SK-N-SH (cell line): ENCODE results near the gene ARHGEF11. TPM values are rescaled to one million over a fixed set of nuclear protein-coding genes. Genes with fewer than 3 reads are reported as not detected.
A peak's percentile ranks its signal among the peaks of the same experiment; 100 is the strongest.

ENCODE experiments used
- CTCF ChIA-PET: fragments of 300-600, 350-600 bp; formaldehyde crosslinking; extraction: SDS; loops from one replicate; lab custom pipeline; 2021; lab: Yijun Ruan, JAX
- POLR2A ChIA-PET: fragments of 350-600 bp; sonication (Branson Sonifier 250); formaldehyde crosslinking; extraction: SDS; loops from one replicate; lab custom pipeline; 2020; ENCODE audit warnings: antibody characterized with exemption, inconsistent platforms; lab: Yijun Ruan, JAX
- DNase-seq: peaks from one replicate; pipeline ENCODE4 v3.0.0; 2012
- H2AFZ ChIP-seq: fragments of 200-600 bp; sonication (generic); 2 replicates; pipeline ENCODE4 v1.8.1; 2016; ENCODE audit warnings: antibody characterized with exemption, mild to moderate bottlenecking, low read depth
- H3F3A ChIP-seq: fragments of 200-600 bp; sonication (generic); replicated peaks from 2 replicates; pipeline ENCODE3; 2016; ENCODE audit warnings: antibody characterized with exemption, mild to moderate bottlenecking; ENCODE audit not compliant: insufficient read depth
- H3K27ac ChIP-seq, 2 experiments: fragments of 200-500 bp in 1 of 2; fragments of 200-600 bp in 1 of 2; sonication (Bioruptor generic) in 1 of 2; sonication (generic), shearing (Covaris generic) in 1 of 2; 2 replicates each; pipeline versions ENCODE4 v1.5.1 to v1.6.1; 2014 to 2016; ENCODE audit warnings: low read depth in 2 of 2, inconsistent platforms in 1 of 2, low read length in 1 of 2, mild to moderate bottlenecking in 1 of 2, mixed read lengths in 1 of 2
- H3K27me3 ChIP-seq: fragments of 200-600 bp; sonication (generic), shearing (Covaris generic); 2 replicates; pipeline ENCODE4 v1.6.1; 2016; ENCODE audit warnings: mixed run types; ENCODE audit not compliant: insufficient read depth
- H3K36me3 ChIP-seq, 2 experiments: fragments of 200-500 bp in 1 of 2; fragments of 200-600 bp in 1 of 2; sonication (Bioruptor generic) in 1 of 2; sonication (generic) in 1 of 2; replicated peaks in 1 of 2; 2 replicates each; pipeline versions ENCODE3 to v1.5.1; 2014 to 2016; ENCODE audit warnings: low read length in 1 of 2, mild to moderate bottlenecking in 1 of 2; ENCODE audit not compliant: insufficient read depth in 2 of 2, control insufficient read depth in 1 of 2
- H3K4me1 ChIP-seq, 2 experiments: fragments of 200-500 bp in 1 of 2; fragments of 200-600 bp in 1 of 2; sonication (Bioruptor generic) in 1 of 2; sonication (generic), shearing (Covaris generic) in 1 of 2; 2 replicates each; pipeline versions ENCODE4 v1.5.1 to v1.6.1; 2014 to 2016; ENCODE audit warnings: low read depth in 1 of 2, low read length in 1 of 2, mixed run types in 1 of 2; ENCODE audit not compliant: insufficient read depth in 2 of 2, control insufficient read depth in 1 of 2
- H3K4me2 ChIP-seq: fragments of 200-600 bp; sonication (generic), shearing (Covaris generic); 2 replicates; pipeline ENCODE4 v1.6.1; 2017; ENCODE audit warnings: mixed run types
- H3K4me3 ChIP-seq, 2 experiments: fragments of 200-500 bp in 1 of 2; fragments of 200-600 bp in 1 of 2; sonication (Bioruptor generic) in 1 of 2; sonication (generic), shearing (Covaris generic) in 1 of 2; 2 replicates each; pipeline versions ENCODE4 v1.5.1 to v1.8.1; 2014 to 2016; ENCODE audit warnings: low read depth in 2 of 2, inconsistent platforms in 1 of 2, low read length in 1 of 2, mild to moderate bottlenecking in 1 of 2, mixed read lengths in 1 of 2, moderate library complexity in 1 of 2
- H3K79me2 ChIP-seq: fragments of 200-600 bp; sonication (generic); 2 replicates; pipeline ENCODE4 v1.8.1; 2017; ENCODE audit warnings: mild to moderate bottlenecking; ENCODE audit not compliant: insufficient read depth
- H3K9ac ChIP-seq: fragments of 200-600 bp; sonication (generic); 2 replicates; pipeline ENCODE4 v1.6.1; 2017; ENCODE audit warnings: mixed run types
- H3K9me2 ChIP-seq: fragments of 200-600 bp; sonication (generic); 2 replicates; pipeline ENCODE4 v1.6.1; 2017; ENCODE audit warnings: mixed run types
- H3K9me3 ChIP-seq: fragments of 200-600 bp; sonication (generic); 2 replicates; pipeline ENCODE4 v1.6.1; 2017; ENCODE audit warnings: mixed run types, mild to moderate bottlenecking, moderate library complexity
- H4K20me1 ChIP-seq: fragments of 200-600 bp; sonication (generic); 2 replicates; pipeline ENCODE4 v1.6.1; 2017; ENCODE audit warnings: mild to moderate bottlenecking, mixed run types; ENCODE audit not compliant: insufficient read depth
- ELF1 ChIP-seq: IDR thresholded peaks from 2 replicates; pipeline ENCODE4 v1.4.0; 2012
- FOSL2 ChIP-seq: IDR thresholded peaks from 2 replicates; pipeline ENCODE4 v1.4.0; 2012; ENCODE audit warnings: low read depth, mild to moderate bottlenecking, moderate library complexity, borderline replicate concordance
- GABPA ChIP-seq: IDR thresholded peaks from 2 replicates; pipeline ENCODE4 v1.4.0; 2012; ENCODE audit warnings: low read depth, mild to moderate bottlenecking
- NRF1 ChIP-seq: IDR thresholded peaks from 2 replicates; pipeline ENCODE4 v1.6.1; 2012; ENCODE audit warnings: low read depth, mild to moderate bottlenecking, low read length
- POLR2AphosphoS5 ChIP-seq: IDR thresholded peaks from 2 replicates; pipeline ENCODE4 v1.6.1; 2012; ENCODE audit warnings: low read depth, low read length
- SIN3A ChIP-seq: IDR thresholded peaks from 2 replicates; pipeline ENCODE4 v1.6.1; 2012; ENCODE audit warnings: low read depth, mild to moderate bottlenecking, low read length, moderate library complexity, borderline replicate concordance
- TAF1 ChIP-seq: IDR thresholded peaks from 2 replicates; pipeline ENCODE4 v1.6.1; 2012; ENCODE audit warnings: low read depth, mild to moderate bottlenecking, low read length, moderate library complexity, borderline replicate concordance
- YY1 ChIP-seq: IDR thresholded peaks from 2 replicates; pipeline ENCODE4 v1.4.0; 2012; ENCODE audit warnings: low read depth, mild to moderate bottlenecking
- WGBS: methylation state at CpG from one replicate; pipeline ENCODE4 v1.1.6; 2017; ENCODE audit warnings: low lambda C conversion rate; 5-methylcytosine and 5-hydroxymethylcytosine counted together
- polyA plus RNA-seq, 3 experiments: library from polyadenylated mRNA; depleted of rRNA; stranded (reverse); fragments of >200 nt; gene quantifications; 2 replicates each; pipeline ENCODE4 v1.2.3, GENCODE V29; 2012
- TF ChIP-seq, protein P1 (sequence below): IDR thresholded peaks from 2 replicates; pipeline ENCODE4 v1.4.0; 2012; ENCODE audit warnings: low read depth

The ARHGEF11 gene, protein sequence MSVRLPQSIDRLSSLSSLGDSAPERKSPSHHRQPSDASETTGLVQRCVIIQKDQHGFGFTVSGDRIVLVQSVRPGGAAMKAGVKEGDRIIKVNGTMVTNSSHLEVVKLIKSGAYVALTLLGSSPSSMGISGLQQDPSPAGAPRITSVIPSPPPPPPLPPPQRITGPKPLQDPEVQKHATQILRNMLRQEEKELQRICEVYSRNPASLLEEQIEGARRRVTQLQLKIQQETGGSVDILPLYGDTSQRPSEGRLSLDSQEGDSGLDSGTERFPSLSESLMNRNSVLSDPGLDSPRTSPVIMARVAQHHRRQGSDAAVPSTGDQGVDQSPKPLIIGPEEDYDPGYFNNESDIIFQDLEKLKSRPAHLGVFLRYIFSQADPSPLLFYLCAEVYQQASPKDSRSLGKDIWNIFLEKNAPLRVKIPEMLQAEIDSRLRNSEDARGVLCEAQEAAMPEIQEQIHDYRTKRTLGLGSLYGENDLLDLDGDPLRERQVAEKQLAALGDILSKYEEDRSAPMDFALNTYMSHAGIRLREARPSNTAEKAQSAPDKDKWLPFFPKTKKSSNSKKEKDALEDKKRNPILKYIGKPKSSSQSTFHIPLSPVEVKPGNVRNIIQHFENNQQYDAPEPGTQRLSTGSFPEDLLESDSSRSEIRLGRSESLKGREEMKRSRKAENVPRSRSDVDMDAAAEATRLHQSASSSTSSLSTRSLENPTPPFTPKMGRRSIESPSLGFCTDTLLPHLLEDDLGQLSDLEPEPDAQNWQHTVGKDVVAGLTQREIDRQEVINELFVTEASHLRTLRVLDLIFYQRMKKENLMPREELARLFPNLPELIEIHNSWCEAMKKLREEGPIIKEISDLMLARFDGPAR (N-terminal part only)
- polyA plus RNA-seq (2012; rRNA removed): 16.8 and 19.0 TPM in 2 replicates
- polyA plus RNA-seq (2012; cell fraction: cytosol; rRNA removed): 7.6 and 11.5 TPM in 2 replicates
- polyA plus RNA-seq (2012; cell fraction: nucleus; rRNA removed): 42.4 and 42.7 TPM in 2 replicates

DNA sequence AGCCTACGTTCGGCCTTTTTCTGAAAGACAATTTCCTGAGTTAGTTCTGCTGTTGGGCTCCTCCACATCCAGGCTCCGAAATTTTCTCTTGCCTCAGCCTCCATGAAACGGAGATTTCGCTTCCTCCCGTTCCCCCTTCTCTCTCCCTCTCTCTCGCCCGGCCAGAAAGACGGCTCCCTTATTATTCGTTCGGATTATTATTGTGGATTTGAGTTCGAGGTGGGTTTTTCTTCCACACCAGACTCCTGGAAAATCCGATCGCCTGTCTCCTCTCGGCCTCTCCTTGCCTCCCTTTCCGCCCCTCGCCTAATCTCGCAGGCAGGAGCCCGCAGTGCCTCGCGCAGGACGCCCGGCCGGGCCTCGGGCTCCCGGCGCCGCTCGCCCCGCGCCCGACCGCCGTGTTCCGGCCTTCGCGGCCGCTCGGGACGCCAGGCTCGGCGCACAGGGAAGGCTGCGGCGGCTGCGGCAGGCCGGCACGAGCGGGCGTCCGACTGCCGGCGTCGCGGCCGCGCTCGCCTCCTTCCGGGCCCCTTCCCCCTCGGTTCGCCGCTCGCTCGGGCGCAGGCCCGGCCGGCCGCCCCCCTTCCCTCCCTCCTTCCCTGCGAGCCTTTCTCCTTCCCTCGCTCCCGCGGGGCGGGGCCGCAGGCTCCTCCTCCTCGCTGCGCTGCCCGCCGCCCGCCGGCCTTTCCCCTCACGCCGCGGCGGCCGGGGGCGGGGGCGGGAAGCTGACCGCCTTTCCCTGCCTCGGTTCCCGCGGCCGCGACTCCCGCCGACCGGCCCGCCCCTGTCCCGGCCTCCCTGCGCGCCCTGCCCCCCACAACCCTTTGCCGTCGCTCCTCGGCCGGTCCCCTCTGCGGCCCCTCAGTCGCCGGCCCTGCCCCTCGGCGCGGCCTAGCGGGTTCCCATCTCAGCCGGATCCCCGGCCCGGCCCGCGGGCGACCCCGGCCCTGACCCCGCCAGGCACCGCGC lies at the start of gene ARHGEF11:
Gene ARHGEF11, minus strand, starts transcription at position 493 of the 969 bp plus-strand sequence. CDS start 1,412 bp downstream, outside the sequence.
- peak within 1 kb of the TSS; percentile 88 for H3K4me2 ChIP-seq
- H3K9me3 ChIP-seq: no peaks in the 10 kb centered on the region
- peaks cover 0 to 10% of the 10 kb centered on the region in 2 experiments for H3K36me3 ChIP-seq
- peak; percentile 97 for DNase-seq
- peaks cover 41% of the 10 kb centered on the region for H4K20me1 ChIP-seq
- 0 out of 2 replicates have a peak, but pooled peaks have one; percentile 31 for TF ChIP-seq YY1
- TF ChIP-seq TAF1: peak; percentile 72; the same call in 1 of the 2 replicates
- peak; percentile 62 for TF ChIP-seq NRF1
- no peak for TF ChIP-seq FOSL2
- no peak; the same call in 1 of the 2 replicates for TF ChIP-seq SIN3A
- peak; percentile 58; the same call in 1 of the 2 replicates for TF ChIP-seq POLR2AphosphoS5
- TF ChIP-seq ELF1: 0 out of 2 replicates have a peak, but pooled peaks have one; percentile 22
- H3K27me3 ChIP-seq: no peaks in the 10 kb centered on the region
- POLR2A ChIA-PET: interaction anchor here (0.6 kb wide), 2 partner anchors 35 to 82 kb away, joined by 3 read pairs; no protein-coding TSS in a partner anchor
- peaks cover 15 to 30% of the 10 kb centered on the region in 2 experiments for H3K4me1 ChIP-seq
- peaks cover 9% of the 10 kb centered on the region for H3F3A ChIP-seq
- peak within 1 kb of the TSS; percentile 96 for H3K9ac ChIP-seq
- 1% methylated on average over 59 of the region's 120 CpGs for WGBS
- peak within 1 kb of the TSS; percentile 69 to 84 for H3K27ac ChIP-seq
- H3K9me2 ChIP-seq: no peaks in the 10 kb centered on the region
- CTCF ChIA-PET: interaction anchor here (1.5 kb wide), 1 partner anchor 110 kb away, joined by 6 read pairs; no protein-coding TSS in a partner anchor
- H3K4me3 ChIP-seq: peak within 1 kb of the TSS; percentile 66 to 90
- H3K79me2 ChIP-seq: peaks cover 46% of the 10 kb centered on the region
- peak within 1 kb of the TSS; percentile 93 for H2AFZ ChIP-seq

DNA sequence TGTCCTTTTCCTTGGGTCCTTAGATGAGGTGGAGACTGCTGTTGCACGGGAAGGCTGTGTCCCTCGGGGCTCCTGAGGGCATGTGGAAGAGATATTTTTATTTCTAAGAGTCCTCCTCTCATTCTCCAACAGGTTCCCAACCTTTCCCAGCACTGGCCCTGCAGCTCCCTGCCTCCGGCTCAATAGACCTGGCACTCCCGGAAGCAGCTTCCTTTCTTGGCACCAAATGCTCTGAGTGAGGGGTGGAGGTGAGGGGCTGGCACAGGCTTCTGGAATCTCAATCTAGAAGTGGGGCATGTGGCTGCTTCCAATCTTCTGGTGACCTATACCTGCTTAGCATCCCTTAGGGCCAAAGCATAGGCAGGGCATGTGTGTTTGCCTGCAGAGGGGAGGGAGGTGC lies 49.5 kb upstream of the ARHGEF11 start:
- CTCF ChIA-PET: interaction anchor here (1.4 to 5.6 kb wide), 2 partner anchors 40 to 60 kb away, joined by 5 to 38 read pairs; no protein-coding TSS in a partner anchor
- TF ChIP-seq GABPA: no peak
- TF ChIP-seq, protein P1, sequence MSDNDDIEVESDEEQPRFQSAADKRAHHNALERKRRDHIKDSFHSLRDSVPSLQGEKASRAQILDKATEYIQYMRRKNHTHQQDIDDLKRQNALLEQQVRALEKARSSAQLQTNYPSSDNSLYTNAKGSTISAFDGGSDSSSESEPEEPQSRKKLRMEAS: no peak
- no peak for TF ChIP-seq NRF1
- TF ChIP-seq ELF1: no peak
- Histone ChIP-seq H3K4me3 (no peak overlapping the region), H3K27me3 (no peaks in the 10 kb centered on the region), H3K9me2 (no peaks in the 10 kb centered on the region), H3K4me1 (peaks cover 6 to 7% of the 10 kb centered on the region in 2 experiments; a peak in 2 of 4 replicates), H2AFZ (no peak overlapping the region), H3K36me3 (no peaks in the 10 kb centered on the region), H3K27ac (no peak overlapping the region), H3K9me3 (no peaks in the 10 kb centered on the region), H4K20me1 (no peaks in the 10 kb centered on the region), H3K4me2 (no peak overlapping the region), H3K79me2 (no peaks in the 10 kb centered on the region), H3K9ac (no peak overlapping the region), H3F3A (no peaks in the 10 kb centered on the region)
- 53% methylated on average over 4 of the region's 4 CpGs for WGBS
- POLR2A ChIA-PET: no interaction called here
- peak; percentile 12 for DNase-seq
